ENCODE data around the gene UROD.
A peak's percentile ranks its signal among the peaks of the same experiment; 100 is the strongest.

Gene UROD

DNA sequence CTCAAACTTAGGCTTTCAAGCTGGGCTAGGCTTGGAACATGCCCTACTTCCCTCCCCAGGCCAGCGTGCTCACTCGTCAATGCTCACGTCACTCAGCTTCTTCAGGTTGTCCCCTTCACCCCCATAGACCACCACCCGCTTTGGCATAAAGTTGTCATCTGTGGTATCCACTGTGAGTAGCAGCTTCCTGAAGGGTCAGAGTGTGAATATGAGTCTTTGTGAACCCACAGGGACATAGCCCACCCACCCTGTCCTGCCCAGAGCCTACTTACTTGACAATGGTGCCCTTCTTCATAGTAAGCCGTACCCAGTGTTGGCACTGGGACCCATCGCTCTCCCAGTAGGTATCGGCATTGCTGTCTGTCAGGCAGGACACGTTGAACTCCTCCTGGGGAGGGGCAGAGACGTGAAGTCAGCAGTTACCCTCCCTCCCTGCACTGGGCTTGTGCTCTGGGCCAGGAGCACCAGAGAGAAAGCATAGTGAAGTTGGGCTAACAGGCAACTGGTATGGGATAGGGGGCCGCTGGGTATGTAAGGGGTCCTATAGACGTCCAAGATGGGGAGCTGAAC, 2.7 kb upstream of the UROD start:
- DNase-seq, result no peak

DNA sequence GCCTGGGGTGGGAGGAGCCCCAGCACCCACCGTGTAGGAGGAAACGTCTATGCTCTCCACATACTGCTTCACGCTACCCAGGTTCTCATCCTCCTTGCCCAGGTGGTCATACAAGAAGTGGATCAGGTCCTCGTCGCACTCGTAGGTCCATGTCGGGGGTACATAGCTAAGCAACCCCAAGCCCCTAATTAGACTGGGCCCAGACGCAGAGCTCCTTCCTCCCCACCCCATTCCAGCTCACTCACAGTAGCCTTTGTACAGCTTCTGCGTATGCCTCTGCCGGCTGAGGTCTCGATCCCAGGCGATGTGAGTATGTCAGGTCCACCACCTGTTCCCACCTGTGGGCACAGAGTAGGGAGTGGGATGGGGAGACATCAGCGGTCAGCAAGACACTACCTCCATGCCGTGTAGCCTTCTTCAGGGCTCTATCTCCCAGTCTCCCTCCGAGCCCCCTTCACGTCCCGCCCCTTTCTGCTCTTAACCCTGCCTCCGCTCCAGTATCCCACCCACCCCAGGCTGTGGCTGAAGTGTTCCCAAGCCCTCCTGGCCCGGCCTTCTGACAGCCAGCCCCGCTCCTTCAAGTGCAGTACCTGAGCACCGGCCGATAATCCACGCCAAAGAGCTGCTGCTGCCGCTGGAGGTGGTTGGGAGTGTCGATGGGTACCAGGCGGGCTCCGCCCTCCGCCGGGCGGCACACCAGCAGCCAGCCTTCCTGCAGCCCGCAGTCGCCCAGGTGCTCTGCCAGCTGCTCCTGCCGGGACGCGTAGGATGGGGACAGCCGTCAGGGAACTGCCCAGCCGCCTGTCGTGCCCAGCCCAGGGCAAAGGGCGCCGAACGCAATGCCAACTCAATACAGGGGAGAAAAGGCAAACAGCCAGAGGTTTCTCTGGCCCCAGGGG, 1.8 kb upstream of the UROD start:
- DNase-seq, result peak; percentile 57

DNA sequence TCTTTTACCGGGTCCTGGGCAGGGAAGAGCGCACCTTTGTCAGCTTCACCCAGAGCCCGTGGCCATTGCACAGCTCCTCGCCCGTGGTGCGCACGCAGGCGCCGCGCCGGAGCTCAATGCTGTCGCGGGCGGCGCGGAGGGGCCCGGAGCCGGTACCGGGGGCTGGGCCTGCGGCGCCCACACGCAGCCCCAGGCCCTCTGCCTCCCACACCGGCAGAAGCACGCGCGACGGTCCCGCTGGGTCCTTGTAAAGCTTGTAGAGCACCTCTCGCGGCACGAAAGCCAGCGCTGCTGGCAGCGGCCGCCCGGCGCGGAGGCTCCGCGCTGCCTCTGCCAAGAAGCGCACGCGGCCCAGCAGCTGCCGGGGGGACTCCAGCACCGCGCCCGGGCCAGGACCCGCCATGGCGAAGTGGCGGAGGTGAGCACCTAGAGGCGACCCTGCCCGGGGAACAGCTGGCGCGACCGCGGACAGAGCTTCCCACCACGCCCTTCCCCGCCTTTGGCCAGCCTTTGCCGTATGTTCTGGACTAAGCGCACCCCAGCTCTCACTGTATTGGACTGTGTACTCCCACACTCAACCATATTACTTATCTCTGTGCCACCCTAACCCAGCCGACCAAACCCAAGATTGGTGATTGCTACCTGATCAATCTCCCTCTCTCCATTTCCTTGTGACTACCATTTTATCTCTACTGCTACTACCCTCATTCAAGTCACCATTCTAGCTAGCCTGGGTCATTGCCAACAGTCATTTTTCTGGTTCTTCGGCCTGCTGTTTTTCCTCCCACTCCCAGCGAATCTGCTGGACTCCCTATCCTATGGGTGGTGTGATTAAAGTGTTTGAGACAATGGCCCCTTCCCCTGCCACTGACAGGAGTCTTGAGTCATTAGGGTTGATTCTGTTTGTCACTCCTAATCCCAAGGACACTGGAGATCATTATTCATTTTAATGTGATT, 921 bp upstream of the UROD start, which contains the start of gene HECTD3:
TSS of gene HECTD3 (minus strand) at position 470 of the 957 bp plus-strand sequence. CDS start at position 403, 67 bp downstream.
- peak; percentile 82 for DNase-seq

DNA sequence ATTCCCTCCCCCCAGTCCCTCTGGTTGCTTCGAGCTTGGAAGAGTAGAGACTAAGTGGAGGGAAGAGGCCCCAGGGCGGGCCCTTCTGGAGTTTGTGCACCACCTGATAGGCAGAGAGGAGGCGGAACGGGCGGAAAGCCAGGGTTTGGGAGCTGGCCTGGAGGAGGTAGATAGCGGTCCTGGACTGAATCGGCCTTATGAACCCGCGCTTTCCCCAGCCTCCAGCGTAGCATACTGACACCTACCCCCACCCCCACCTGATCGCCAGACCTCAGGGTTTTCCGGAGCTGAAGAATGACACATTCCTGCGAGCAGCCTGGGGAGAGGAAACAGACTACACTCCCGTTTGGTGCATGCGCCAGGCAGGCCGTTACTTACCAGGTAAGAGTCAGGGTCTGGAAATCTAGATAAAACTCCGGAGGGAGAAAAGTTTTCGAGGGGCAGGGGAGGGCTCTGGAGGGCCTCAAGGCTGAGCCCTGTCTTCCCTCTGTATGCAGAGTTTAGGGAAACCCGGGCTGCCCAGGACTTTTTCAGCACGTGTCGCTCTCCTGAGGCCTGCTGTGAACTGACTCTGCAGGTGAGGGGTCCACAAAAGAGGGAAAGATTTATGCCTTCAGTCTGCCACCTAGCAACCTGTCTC, 705 bp downstream of the UROD start:
- peak; percentile 71 for DNase-seq

DNA sequence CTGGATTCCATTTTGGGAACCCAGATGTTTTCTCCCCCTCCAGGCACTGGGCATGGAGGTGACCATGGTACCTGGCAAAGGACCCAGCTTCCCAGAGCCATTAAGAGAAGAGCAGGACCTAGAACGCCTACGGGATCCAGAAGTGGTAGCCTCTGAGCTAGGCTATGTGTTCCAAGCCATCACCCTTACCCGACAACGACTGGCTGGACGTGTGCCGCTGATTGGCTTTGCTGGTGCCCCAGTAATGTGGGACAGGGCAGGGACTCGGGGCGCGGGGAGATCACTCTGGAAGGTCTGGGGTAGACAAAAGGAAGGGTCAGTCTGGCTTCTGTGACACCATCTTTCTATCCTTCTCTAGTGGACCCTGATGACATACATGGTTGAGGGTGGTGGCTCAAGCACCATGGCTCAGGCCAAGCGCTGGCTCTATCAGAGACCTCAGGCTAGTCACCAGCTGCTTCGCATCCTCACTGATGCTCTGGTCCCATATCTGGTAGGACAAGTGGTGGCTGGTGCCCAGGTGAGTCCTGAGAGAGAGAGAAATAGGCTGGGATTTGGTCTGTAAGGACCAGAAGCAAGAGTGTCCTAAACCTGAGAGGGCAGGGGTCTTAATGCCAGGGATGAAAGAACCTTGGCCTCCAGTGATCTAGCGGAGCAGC, 1.6 kb downstream of the UROD start:
- no peak for DNase-seq

DNA sequence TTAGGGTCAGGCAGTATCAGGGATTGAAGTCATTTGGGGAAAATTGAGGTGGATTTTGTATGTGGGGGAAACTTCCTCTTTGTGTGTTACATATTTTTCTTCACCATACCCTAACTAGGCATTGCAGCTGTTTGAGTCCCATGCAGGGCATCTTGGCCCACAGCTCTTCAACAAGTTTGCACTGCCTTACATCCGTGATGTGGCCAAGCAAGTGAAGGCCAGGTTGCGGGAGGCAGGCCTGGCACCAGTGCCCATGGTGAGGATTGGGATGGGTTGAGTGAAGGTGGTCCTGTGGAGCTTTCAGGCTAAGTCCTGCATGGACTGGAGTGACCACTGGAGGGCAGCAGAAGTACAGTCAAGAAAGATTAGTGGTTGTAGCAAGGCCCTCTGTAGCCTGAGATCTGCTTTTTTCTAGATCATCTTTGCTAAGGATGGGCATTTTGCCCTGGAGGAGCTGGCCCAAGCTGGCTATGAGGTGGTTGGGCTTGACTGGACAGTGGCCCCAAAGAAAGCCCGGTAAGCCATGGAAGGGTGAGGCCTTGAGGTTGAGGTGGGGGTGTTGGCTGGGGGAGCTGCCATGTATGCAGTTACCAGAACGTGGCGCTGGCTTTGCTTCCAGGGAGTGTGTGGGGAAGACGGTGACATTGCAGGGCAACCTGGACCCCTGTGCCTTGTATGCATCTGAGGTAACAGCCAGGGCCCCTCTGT, 2.4 kb downstream of the UROD start:
- DNase-seq, result peak; percentile 86

DNA sequence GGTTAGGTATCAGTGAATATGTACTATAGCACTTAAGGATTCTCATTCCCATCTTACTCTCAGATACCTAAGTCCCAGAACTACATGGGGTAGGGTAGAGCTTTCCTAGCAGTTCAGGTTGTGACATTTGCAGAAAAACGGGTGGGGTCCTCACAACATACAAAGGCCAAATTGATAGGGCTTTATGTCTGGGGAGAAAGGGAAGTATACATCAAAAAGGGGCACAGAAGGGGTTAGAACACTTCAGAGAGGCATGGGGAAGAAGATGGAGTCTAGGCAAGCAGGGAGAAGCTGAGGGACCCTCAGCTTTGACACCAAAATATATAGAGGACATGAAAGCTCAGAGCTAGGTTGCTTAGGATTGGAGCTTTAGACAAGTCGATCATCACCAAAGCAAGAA, 3.6 kb downstream of the UROD start:
- DNase-seq, result no peak

DNA sequence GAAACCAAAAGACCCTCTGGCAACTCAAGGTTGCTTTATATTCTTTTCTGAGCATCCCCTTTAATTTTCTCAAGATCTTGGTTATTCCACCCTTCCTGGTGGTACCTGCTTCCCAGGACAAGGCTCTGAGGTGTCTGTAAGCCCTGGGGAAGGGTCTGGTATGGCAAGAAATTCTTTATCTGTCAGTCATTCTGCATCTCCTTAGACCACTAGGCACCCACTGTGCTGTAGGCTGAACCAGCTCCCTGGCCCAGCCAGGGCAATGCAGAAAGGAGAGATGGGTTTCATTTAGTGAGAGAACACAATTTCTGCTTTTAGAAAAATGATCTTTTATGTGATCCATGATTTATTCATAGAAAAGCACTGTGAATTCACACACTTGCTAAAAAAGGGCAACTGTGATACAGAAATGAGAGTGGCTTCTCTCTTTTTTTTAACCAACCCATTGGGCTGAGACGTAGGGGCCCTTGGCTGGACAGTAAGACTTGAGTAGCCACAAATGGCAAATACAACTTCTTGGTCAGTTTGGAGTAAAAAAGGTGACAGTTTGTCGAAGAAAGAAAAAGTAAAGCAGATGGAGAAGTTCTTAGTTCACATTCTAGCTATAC, 4.1 kb downstream of the UROD start:
- DNase-seq, result no peak

DNA sequence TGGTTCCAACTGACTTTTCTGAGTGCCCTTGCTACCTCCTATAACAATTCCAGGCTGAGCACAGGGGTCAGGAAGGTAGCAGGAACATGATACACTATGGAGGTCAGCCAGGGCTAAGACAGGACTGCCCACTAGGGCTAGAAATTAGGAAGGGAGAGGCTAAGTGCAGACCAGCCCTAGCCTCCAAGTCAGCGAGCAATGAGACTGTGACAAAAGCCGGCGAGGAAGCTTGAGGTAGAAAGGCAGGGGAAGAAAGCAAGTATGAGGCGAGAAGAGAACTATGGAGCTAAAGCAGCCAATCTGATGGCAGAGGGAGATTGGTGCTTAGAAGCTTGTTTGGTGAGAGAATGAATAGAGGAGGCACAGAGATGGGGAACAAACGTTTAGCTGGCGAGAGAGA, 4.7 kb downstream of the UROD start:
- no peak for DNase-seq

DNA sequence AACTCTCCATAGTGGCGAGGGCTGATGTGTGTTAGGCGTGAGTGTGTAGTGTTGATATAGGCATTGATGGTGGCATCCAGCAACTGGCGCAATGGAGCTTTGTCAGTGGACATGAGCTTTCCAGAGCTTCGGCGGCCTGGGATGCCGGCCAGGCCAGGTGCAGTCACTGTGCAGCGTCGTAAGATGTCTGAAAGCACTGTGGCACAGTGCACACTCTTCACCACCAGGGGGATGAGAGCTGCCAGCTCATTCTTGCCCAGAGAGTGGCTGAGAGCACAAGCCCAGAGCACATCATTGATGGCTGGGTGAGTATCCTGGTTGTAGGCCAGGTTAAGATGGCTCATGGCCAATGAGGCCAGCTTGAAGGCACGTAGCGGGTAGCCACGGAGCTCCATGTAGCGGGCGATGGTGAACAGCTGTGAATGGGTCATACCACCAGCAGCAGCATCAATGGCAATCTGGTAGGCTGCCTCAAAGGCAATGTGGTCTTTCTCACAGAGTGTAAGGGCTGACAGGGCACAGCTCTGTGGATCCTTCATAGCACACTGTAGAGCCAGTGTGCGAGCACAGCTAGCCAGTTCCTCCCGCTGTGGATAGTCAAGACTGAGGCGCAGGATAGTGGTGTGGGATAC, 6.7 kb downstream of the UROD start:
- peak; percentile 76 for DNase-seq

DNA sequence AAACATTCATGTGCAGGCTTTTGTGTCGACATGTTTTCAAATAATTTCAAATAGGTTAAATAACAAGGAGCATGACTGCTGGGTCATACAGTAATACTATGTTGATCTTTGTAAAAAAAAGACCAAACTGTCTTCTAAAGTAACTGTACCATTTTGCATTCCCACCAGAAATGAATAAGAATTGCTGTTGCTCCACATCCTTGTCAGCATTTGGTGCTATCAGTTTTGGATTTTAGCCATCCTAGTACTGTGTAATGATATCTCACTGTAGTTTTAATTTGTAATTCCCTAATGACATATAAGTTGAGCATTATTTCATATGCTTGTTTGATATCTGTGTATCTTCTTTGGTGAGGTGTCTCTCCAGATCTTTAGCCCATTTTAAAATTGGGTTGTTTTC, 11.6 kb downstream of the UROD start:
- no peak for DNase-seq

DNA sequence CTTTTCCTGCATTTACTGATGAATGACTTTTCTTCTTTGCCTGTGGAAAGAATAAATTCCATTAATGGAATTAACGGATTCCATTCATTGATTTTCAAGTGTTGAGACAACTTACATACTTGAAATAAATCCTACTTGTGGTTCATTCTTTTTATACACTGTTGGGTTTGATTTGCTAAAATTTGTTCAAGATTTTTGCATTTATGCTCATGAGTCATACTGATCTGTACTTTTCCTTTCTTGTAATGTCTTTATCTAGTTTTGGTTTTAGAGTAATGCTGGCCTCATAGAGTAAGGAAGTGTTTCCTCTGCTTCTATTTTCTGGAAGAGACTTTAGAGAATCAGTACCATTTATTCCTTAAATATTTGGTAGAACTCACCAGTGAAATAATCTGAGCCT, 14.4 kb downstream of the UROD start:
- no peak for DNase-seq

DNA sequence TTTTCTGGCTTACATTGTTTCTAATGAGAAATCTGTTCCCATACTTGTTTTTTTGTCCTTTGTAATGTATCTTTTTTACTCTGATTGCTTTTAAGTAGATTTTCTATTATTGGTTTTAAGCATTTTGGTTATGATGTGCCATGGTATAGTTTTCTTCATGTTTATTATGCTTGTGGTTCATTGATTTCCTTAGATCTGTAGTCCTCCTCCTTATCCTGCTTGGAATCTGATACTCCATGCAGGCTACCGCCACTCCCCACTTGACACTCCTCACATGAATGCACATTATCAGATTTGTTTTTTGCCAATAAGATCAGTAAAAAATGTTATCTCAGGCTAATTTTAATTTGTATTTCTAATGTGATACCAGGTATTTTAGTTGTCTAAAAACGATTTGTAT, 20.8 kb downstream of the UROD start:
- no peak for DNase-seq

DNA sequence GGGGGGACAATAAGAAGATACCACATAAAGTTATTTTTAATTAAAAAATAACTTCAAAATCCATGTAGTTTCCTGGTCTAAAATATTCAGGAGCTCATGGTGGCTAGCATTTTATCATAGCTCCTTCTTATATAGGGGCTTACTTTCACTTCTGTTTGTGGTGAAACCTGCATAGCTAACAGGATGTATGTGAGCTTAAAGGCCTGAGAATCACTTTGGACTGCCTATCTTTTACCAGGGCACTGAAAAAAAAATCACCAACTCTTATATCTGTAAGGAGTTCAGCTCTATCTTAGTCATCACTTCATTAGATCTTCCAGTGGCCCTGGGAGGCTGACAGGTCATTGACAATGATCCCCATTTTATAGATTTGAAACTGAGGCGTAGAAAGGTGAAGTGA, 21.3 kb downstream of the UROD start:
- DNase-seq, result no peak

DNA sequence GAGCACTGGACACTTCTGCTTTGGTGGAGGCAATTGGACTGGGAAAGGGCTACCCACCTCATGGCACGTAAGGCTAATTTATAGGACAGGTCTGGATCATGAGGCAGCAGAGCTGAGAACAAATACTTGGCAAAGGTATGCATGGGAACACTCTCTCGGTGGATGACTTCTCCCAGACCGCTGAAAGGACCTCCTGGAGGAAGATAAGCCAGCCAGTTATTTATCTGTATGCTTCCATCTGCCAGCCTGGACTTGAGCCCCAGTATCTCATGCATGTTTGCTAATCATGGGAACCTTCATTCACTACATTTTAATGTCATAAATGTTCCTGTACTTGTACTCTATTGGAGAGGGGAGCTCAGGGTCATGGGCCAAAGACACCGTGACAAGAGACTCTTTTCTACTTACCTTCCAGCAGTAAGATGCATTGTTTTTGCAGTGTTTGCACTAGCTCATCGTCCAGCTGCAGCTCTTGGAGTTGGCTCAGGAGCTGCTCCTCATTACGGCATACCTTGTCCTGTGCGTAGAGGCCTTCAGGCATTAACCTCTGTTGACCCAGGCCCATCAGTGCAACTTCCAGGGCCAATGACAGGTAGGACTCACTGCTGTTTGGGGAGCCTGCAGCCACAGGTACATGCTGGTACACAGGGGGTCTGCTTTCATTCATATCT, 23.7 kb downstream of the UROD start:
- DNase-seq, result no peak

DNA sequence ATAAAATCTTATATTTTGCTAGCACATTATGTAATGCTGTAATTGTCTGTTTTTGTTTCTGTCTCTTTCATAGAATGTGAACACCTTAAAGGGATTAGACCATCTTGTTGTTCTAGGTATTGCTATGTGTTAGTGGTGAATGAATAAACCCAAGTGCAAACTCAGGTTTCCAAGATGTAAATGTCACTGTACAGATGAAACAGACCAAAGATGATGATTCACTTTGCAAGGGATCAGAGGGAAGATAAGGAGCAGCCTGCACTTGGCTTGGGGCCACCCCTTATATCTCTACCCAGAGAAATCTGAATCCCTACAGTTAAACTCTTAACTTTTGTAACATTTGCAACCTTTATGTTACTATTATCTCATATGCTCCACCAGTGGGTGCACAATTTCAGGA, 25.4 kb downstream of the UROD start:
- peak; percentile 23 for DNase-seq

DNA sequence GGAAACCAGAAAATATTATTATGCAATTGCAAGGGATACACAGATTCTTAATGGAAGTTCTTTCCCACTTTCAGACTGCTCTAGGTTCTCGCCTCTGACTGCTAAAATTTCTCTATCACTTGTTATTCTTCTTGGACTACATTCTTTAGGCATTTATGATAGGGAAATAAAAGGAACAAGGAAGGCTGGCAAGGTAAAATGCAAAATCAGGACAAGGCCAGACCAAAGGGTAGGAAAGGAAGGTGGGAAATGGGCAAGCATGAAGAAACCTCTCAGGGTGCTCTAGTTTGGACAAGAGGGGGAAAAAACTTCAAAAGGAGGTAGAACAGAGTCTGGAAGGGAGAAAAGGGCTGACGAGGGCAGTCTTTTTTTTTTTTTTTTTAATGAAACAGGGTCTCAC, 26.2 kb downstream of the UROD start:
- no peak for DNase-seq

DNA sequence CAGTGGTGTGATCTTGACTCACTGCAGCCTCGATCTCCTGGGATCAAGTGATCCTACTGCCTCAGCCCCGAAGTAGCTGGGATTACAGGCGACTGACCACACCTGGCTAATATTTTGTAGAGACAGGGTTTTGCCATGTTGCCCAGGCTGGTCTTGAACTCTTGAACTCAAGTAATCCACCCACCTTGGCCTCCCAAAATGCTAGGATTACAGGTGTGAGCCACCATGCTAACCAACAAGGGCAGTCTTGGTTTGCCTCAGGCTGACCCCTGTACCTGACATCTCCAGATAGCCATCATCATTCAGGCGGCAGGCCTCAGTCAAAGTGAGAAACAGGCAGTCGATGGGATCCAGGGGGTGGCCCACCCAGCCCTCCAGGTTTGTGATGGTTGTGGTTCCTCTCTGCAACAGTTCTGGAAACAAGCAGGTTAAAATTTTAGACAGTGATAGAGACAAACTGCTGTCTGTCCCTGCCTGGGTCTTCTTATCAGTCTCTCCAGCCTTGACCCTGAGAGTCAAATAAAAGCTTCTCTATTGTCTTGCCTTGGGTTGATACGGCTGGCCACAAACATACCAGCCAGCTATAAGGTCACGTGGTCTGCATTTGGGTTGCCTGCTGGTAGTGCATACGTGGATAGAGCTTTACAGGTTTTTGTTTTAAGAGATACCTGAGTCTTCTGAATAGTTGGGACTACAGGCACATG, 26.8 kb downstream of the UROD start:
- DNase-seq, result no peak

DNA sequence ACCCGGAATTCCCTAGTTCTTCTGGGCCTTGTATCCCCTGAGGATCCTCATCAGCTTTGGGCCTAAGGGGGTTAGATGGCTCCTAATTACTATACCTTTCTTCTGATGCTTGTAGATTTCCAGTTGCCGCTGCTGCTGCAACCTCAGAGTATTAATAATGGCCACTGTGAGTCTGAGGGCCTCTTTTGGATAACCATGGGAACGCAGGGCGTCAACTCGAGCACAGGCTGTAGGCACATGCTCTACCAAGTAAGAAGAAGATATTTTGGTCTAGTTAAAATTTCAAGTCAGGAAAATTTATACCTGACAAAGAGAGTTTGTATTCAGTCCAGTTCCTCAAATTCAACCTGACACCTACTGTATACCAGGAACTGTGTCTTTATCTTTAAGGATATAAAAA, 28.2 kb downstream of the UROD start:
- DNase-seq, result no peak

Data from stimulated activated CD4-positive, alpha-beta T cell treated with anti-CD3 and anti-CD28 coated beads, Interleukin-15, amount 100 ng/mL, for 24 hours (primary cell).